Endothelial cell of umbilical vein (primary cell): ENCODE measurements around the gene NUDT22. TPM values are rescaled to one million over a fixed set of nuclear protein-coding genes. Genes with fewer than 3 reads are reported as not detected.

Experiments
- BruUV-seq: library from RNA; stranded (reverse); fragments of 400-500 nt; replicated peaks from 2 replicates; lab custom pipeline; 2021; lab: Mats Ljungman, UMichigan
- CTCF ChIA-PET: fragments of 300-600, 350-600 bp; sonication (Branson Sonifier 250); formaldehyde crosslinking; loops from one replicate; lab custom pipeline; 2021; ENCODE audit warnings: antibody characterized with exemption, inconsistent platforms; lab: Charles Lee
- POLR2A ChIA-PET: fragments of 300-600, 350-600 bp; sonication (Branson Sonifier 250); formaldehyde crosslinking; loops from one replicate; lab custom pipeline; 2021; ENCODE audit warnings: antibody characterized with exemption, inconsistent platforms; lab: Charles Lee
- DNase-seq: peaks from one replicate; pipeline ENCODE4 v3.0.0-alpha.2; 2011; ENCODE audit warnings: low read depth, low spot score
- FAIRE-seq: peaks from 2 replicates; lab custom pipeline; 2011; peaks lifted over from hg19 to GRCh38; lab: Jason Lieb, UNC
- H2AFZ ChIP-seq: 2 replicates; pipeline ENCODE4 v1.6.0; 2012; ENCODE audit warnings: low read depth, low read length, control low read depth, inconsistent platforms
- H3K27ac ChIP-seq: 2 replicates; pipeline ENCODE4 v1.5.1; 2011; ENCODE audit warnings: low read depth, mild to moderate bottlenecking, control low read depth, low read length, moderate library complexity; ENCODE audit not compliant: insufficient read depth
- H3K27me3 ChIP-seq, 2 experiments: 2 replicates each; pipeline versions ENCODE4 v1.6.0 to v1.6.1; 2011; ENCODE audit warnings: low read length in 2 of 2, mixed read lengths in 1 of 2; ENCODE audit not compliant: control insufficient read depth in 2 of 2, insufficient read depth in 2 of 2
- H3K36me3 ChIP-seq, 2 experiments: 2 replicates in 1 of 2; 3 replicates in 1 of 2; pipeline ENCODE4 v1.5.1; 2011; ENCODE audit warnings: low read length in 2 of 2, mild to moderate bottlenecking in 1 of 2, moderate library complexity in 1 of 2; ENCODE audit not compliant: control insufficient read depth in 2 of 2, insufficient read depth in 2 of 2; ENCODE audit errors: extremely low read depth in 1 of 2
- H3K4me1 ChIP-seq: 3 replicates; pipeline ENCODE4 v1.5.1; 2011; ENCODE audit warnings: mild to moderate bottlenecking, low read length; ENCODE audit not compliant: control insufficient read depth, insufficient read depth; ENCODE audit errors: extremely low read depth
- H3K4me2 ChIP-seq: 2 replicates; pipeline ENCODE4 v1.6.1; 2011; ENCODE audit warnings: low read length, control low read depth, mixed read lengths; ENCODE audit not compliant: insufficient read depth
- H3K4me3 ChIP-seq, 3 experiments: fragments of 200-600 bp in 1 of 3; sonication (generic), shearing (Covaris generic) in 1 of 3; replicated peaks in 1 of 3; 2 replicates each; pipeline ENCODE4 v1.5.1; 2011 to 2016; ENCODE audit warnings: control low read depth in 3 of 3, low read length in 3 of 3, mild to moderate bottlenecking in 2 of 3, inconsistent platforms in 1 of 3, low read depth in 1 of 3, moderate library complexity in 1 of 3; ENCODE audit not compliant: insufficient read depth in 1 of 3
- H3K79me2 ChIP-seq: 2 replicates; pipeline ENCODE4 v1.6.0; 2012; ENCODE audit warnings: low read length, inconsistent platforms; ENCODE audit not compliant: control insufficient read depth, insufficient read depth
- H3K9ac ChIP-seq: replicated peaks from 2 replicates; pipeline ENCODE3; 2011; ENCODE audit warnings: low read length, control low read depth; ENCODE audit not compliant: insufficient read depth; ENCODE audit errors: extremely low read depth
- H3K9me1 ChIP-seq: replicated peaks from 3 replicates; pipeline ENCODE4 v1.6.0; 2011; ENCODE audit warnings: mild to moderate bottlenecking, low read length; ENCODE audit not compliant: control insufficient read depth, insufficient read depth; ENCODE audit errors: extremely low read depth
- H3K9me3 ChIP-seq: replicated peaks from 2 replicates; pipeline ENCODE4 v1.5.1; 2012; ENCODE audit warnings: low read length, inconsistent platforms; ENCODE audit not compliant: control insufficient read depth, insufficient read depth
- H4K20me1 ChIP-seq: replicated peaks from 2 replicates; pipeline ENCODE3; 2011; ENCODE audit warnings: mild to moderate bottlenecking, low read length; ENCODE audit not compliant: control insufficient read depth, insufficient read depth; ENCODE audit errors: extremely low read depth
- FOS ChIP-seq: IDR thresholded peaks from 2 replicates; pipeline ENCODE4 v1.6.1; 2011; ENCODE audit warnings: mild to moderate bottlenecking, low read length, moderate library complexity, borderline replicate concordance; ENCODE audit not compliant: insufficient read depth
- GATA2 ChIP-seq: IDR thresholded peaks from 2 replicates; pipeline ENCODE4 v1.7.0; 2011; ENCODE audit warnings: low read depth, mild to moderate bottlenecking, moderate library complexity, mixed read lengths, low read length; ENCODE audit not compliant: insufficient read length, insufficient read depth
- JUN ChIP-seq: IDR thresholded peaks from 2 replicates; pipeline ENCODE4 v1.6.1; 2011; ENCODE audit warnings: borderline replicate concordance, low read depth; ENCODE audit not compliant: insufficient read length, insufficient read depth
- MYC ChIP-seq: IDR thresholded peaks from one replicate; pipeline ENCODE4 v1.6.1; 2011; ENCODE audit warnings: mild to moderate bottlenecking, low read depth, low read length
- POLR2AphosphoS5 ChIP-seq: IDR thresholded peaks from 2 replicates; pipeline ENCODE4 v1.6.1; 2012; ENCODE audit warnings: low read depth, mild to moderate bottlenecking, control low read depth, low read length, moderate library complexity; ENCODE audit not compliant: insufficient read depth
- dilution Hi-C: fragments of 300-500 bp; cut with MboI; formaldehyde crosslinking; loops from one replicate; pipeline ENCODE4 v1.15.0; 2019; ENCODE audit warnings: low sequenced_read_pairs; ENCODE audit not compliant: extremely low pct_ligation_motif_present
- intact Hi-C: fragments of 100-400 bp; cut with micrococcal nuclease; formaldehyde crosslinking; loops from one replicate; pipeline ENCODE4 v1.10.0; 2022
- polyA plus RNA-seq, 4 experiments: library from polyadenylated mRNA; depleted of rRNA in 3 of 4; stranded (reverse) in 3 of 4; unstranded in 1 of 4; fragments of >200 nt; gene quantifications; 2 replicates each; pipeline versions ENCODE4 v1.2.1 to v1.2.3, GENCODE V29; 2011 to 2012; ENCODE audit warnings: missing spikeins in 1 of 4
- total RNA-seq: library from RNA; stranded (reverse); gene quantifications from 2 replicates; pipeline ENCODE4 v1.2.3, GENCODE V29; 2021
- TF ChIP-seq, protein P1 (sequence below), 2 donors: IDR thresholded peaks; 1 replicate in 1 of 2; 2 replicates in 1 of 2; pipeline ENCODE4 v1.5.1; 2011; ENCODE audit warnings: low read length in 2 of 2, mild to moderate bottlenecking in 2 of 2, moderate library complexity in 2 of 2, control low read depth in 1 of 2, inconsistent platforms in 1 of 2, low read depth in 1 of 2; ENCODE audit not compliant: insufficient read depth in 1 of 2; ENCODE audit errors: extremely low read depth in 1 of 2

NUDT22 gene
- total and polyA plus RNA-seq, 2 donors (not counting 3 experiments of a cell fraction or from before 2014, with no cell fraction given): 37.8 to 54.8 TPM

DNA sequence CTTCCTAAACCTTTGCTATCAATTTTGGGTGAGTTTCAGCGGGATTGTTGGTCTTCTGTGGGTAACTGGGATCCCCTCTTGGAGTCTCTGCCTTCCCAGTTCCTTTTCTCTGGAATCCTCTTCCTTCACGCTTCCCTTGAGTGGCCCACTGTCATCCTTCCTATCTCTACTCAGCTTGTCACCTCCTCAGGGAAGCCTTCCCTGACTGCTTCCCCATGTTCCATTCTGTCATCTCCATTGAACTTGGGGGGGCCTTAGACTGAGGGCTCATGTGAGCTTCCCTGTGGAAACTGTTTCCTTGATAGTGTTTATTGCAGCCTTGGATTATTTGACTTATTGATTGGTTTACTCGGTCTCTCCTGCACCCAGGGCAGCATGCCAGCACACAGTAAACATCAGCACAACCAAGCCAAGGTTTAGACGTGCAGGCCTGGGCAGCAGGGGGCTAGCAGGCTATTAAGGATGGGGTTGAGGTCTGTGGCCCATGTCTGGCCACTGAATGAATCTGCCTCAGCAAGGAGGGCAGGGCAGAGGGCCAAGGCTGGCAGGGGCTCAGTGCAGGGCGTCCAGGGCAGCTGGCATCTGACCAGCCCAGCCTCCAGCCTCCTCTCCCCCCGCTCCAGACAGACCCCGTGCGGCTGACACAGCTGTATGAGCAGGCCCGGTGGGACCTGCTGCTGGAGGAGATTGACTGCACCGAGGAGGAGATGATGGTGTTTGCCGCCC is 7.3 kb upstream of the NUDT22 start:
- Histone ChIP-seq H4K20me1 (no peaks in the 10 kb centered on the region), H3K4me1 (no peaks in the 10 kb centered on the region), H3K4me2 (no peak overlapping the region), H3K79me2 (no peaks in the 10 kb centered on the region), H2AFZ (no peak overlapping the region), H3K4me3 (no peak overlapping the region), H3K9ac (no peak overlapping the region), H3K36me3 (peaks cover 0 to 4% of the 10 kb centered on the region in 2 experiments), H3K9me1 (no peaks in the 10 kb centered on the region), H3K27ac (no peak overlapping the region), H3K9me3 (no peaks in the 10 kb centered on the region), H3K27me3 (no peaks in the 10 kb centered on the region)
- FAIRE-seq (no peak), DNase-seq (no peak)
- BruUV-seq: no TSS peak
- dilution Hi-C loops (no loop called here), intact Hi-C loops (no loop called here)
- ChIA-PET POLR2A (no interaction called here), CTCF (interaction anchor here (4.6 kb wide), 1 partner anchor 12 kb away, joined by 40 read pairs; the partner anchor contains the start of gene FERMT3)
- TF ChIP-seq GATA2 (no peak), POLR2AphosphoS5 (no peak), MYC (no peak), FOS (no peak), JUN (no peak)
- TF ChIP-seq, protein P1, sequence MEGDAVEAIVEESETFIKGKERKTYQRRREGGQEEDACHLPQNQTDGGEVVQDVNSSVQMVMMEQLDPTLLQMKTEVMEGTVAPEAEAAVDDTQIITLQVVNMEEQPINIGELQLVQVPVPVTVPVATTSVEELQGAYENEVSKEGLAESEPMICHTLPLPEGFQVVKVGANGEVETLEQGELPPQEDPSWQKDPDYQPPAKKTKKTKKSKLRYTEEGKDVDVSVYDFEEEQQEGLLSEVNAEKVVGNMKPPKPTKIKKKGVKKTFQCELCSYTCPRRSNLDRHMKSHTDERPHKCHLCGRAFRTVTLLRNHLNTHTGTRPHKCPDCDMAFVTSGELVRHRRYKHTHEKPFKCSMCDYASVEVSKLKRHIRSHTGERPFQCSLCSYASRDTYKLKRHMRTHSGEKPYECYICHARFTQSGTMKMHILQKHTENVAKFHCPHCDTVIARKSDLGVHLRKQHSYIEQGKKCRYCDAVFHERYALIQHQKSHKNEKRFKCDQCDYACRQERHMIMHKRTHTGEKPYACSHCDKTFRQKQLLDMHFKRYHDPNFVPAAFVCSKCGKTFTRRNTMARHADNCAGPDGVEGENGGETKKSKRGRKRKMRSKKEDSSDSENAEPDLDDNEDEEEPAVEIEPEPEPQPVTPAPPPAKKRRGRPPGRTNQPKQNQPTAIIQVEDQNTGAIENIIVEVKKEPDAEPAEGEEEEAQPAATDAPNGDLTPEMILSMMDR (IDR thresholded peaks at IDR 0.05; ENCODE audit: extremely low read depth in 1 of 2, insufficient read depth in 1 of 2, low read depth in 1 of 2, low read length in 2 of 2): no peak
